ENCODE measurements around the gene DST.

Gene DST

DNA sequence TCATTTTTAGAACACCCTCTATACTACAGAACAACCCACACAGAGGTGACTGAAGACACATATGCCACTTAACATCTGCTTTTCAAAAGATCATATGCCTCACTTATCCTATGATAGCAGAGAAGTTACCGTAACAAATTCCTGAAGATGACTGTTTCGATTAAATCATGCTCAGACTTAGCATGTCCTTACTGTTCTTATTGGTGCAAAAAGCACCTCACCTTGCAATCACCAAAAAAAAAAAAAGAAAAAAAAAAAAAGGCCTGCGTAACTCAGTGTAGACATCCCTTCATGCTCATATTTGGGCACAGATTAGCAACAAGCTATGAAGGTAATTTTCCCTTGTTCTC, 17.7 kb upstream of the DST start:
- Histone ChIP-seq H3K79me2 (ENCODE audit: low read length) (peaks cover 17% of the 10 kb centered on the region), H3K4me2 (ENCODE audit: low read depth, low read length) (peak overlapping the region; percentile 43), H3K9ac (ENCODE audit: low read length) (no peak overlapping the region)

GRCh38 chr6:56659721-56660380, 17.2 kb upstream of the DST start:
- no peak overlapping the region for H2AFZ ChIP-seq (ENCODE audit: low read length)
- TF ChIP-seq EZH2phosphoT487 (IDR thresholded peaks at IDR 0.05; ENCODE audit: low read length) (no peak), EZH2 (optimal IDR thresholded peaks at IDR 0.05; ENCODE audit: low read depth, low read length) (no peak)
- TF ChIP-seq, protein P1, sequence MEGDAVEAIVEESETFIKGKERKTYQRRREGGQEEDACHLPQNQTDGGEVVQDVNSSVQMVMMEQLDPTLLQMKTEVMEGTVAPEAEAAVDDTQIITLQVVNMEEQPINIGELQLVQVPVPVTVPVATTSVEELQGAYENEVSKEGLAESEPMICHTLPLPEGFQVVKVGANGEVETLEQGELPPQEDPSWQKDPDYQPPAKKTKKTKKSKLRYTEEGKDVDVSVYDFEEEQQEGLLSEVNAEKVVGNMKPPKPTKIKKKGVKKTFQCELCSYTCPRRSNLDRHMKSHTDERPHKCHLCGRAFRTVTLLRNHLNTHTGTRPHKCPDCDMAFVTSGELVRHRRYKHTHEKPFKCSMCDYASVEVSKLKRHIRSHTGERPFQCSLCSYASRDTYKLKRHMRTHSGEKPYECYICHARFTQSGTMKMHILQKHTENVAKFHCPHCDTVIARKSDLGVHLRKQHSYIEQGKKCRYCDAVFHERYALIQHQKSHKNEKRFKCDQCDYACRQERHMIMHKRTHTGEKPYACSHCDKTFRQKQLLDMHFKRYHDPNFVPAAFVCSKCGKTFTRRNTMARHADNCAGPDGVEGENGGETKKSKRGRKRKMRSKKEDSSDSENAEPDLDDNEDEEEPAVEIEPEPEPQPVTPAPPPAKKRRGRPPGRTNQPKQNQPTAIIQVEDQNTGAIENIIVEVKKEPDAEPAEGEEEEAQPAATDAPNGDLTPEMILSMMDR (IDR thresholded peaks at IDR 0.05; ENCODE audit: low read length) = no peak
- H3K79me2 ChIP-seq (ENCODE audit: low read length) = peaks cover 17% of the 10 kb centered on the region
- H3K4me1 ChIP-seq (ENCODE audit: low read length) = peaks cover 15% of the 10 kb centered on the region
- no peaks in the 10 kb centered on the region for H3K27me3 ChIP-seq (replicated peaks; ENCODE audit: insufficient read depth, low read length)
- H3K9ac ChIP-seq (ENCODE audit: low read length) = no peak overlapping the region
- peak overlapping the region; percentile 43 for H3K4me2 ChIP-seq (ENCODE audit: low read depth, low read length)
- no peaks in the 10 kb centered on the region for H3K9me2 ChIP-seq (replicated peaks; ENCODE audit: insufficient read depth, low read length)
- peak; percentile 71 for DNase-seq
- no peaks in the 10 kb centered on the region for H3K36me3 ChIP-seq (replicated peaks; ENCODE audit: insufficient read depth, low read length)
- no peaks in the 10 kb centered on the region for H3K9me3 ChIP-seq (replicated peaks; ENCODE audit: insufficient read depth, low read length)
- H4K20me1 ChIP-seq (ENCODE audit: insufficient read depth, low read length) = no peaks in the 10 kb centered on the region
- peak overlapping the region; percentile 46; the same call in 1 of the 2 replicates for H3K27ac ChIP-seq (ENCODE audit: low read length)
- peaks cover 14% of the 10 kb centered on the region for H3F3A ChIP-seq (ENCODE audit: insufficient read depth, low read length)
- no peak overlapping the region for H3K4me3 ChIP-seq (ENCODE audit: low read length)

More for the DNA sequence above, 17.7 kb upstream of the DST start:
- H3K36me3 ChIP-seq (replicated peaks; ENCODE audit: insufficient read depth, low read length) = no peaks in the 10 kb centered on the region
- H4K20me1 ChIP-seq (ENCODE audit: insufficient read depth, low read length) = no peaks in the 10 kb centered on the region
- peaks cover 14% of the 10 kb centered on the region for H3F3A ChIP-seq (ENCODE audit: insufficient read depth, low read length)
- DNase-seq = no peak
- no peak overlapping the region for H2AFZ ChIP-seq (ENCODE audit: low read length)
- no peaks in the 10 kb centered on the region for H3K9me2 ChIP-seq (replicated peaks; ENCODE audit: insufficient read depth, low read length)
- no peaks in the 10 kb centered on the region for H3K27me3 ChIP-seq (replicated peaks; ENCODE audit: insufficient read depth, low read length)
- H3K27ac ChIP-seq (ENCODE audit: low read length) = peak overlapping the region; percentile 46; the same call in 1 of the 2 replicates
- H3K4me3 ChIP-seq (ENCODE audit: low read length) = no peak overlapping the region
- TF ChIP-seq, protein P1 (IDR thresholded peaks at IDR 0.05; ENCODE audit: low read length) = no peak
- TF ChIP-seq EZH2phosphoT487 (IDR thresholded peaks at IDR 0.05; ENCODE audit: low read length) (no peak), EZH2 (optimal IDR thresholded peaks at IDR 0.05; ENCODE audit: low read depth, low read length) (no peak)
- H3K4me1 ChIP-seq (ENCODE audit: low read length) = peaks cover 15% of the 10 kb centered on the region
- H3K9me3 ChIP-seq (replicated peaks; ENCODE audit: insufficient read depth, low read length) = no peaks in the 10 kb centered on the region

DNA sequence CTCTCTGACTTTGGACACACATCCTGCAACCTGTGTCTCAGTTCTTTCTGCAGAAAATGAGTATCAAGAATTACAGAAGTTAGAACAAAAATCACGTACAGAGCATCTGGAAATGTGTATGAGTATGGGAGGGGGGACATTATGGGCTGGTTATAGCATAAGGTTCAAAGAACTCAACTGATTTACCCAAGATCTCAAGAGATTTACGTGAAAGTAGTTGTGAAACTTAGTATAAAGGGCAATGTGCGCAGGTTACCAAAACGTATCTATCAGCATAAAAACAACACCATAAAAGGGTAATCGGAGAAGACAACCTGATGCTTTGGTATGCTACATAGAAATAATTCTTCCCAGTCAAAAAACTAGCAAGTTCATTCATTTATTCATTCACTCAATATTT, 15.6 kb upstream of the DST start:
- Histone ChIP-seq H2AFZ (ENCODE audit: low read length) (no peak overlapping the region), H3K79me2 (ENCODE audit: low read length) (peaks cover 17% of the 10 kb centered on the region), H3K36me3 (replicated peaks; ENCODE audit: insufficient read depth, low read length) (no peaks in the 10 kb centered on the region; the same call in 1 of the 2 replicates), H3K4me1 (ENCODE audit: low read length) (peaks cover 15% of the 10 kb centered on the region), H3K4me2 (ENCODE audit: low read depth, low read length) (no peak overlapping the region), H3K9me3 (replicated peaks; ENCODE audit: insufficient read depth, low read length) (no peaks in the 10 kb centered on the region), H4K20me1 (ENCODE audit: insufficient read depth, low read length) (no peaks in the 10 kb centered on the region), H3K9me2 (replicated peaks; ENCODE audit: insufficient read depth, low read length) (no peaks in the 10 kb centered on the region), H3K4me3 (ENCODE audit: low read length) (no peak overlapping the region), H3K9ac (ENCODE audit: low read length) (no peak overlapping the region), H3K27me3 (replicated peaks; ENCODE audit: insufficient read depth, low read length) (no peaks in the 10 kb centered on the region), H3F3A (ENCODE audit: insufficient read depth, low read length) (peaks cover 14% of the 10 kb centered on the region), H3K27ac (ENCODE audit: low read length) (no peak overlapping the region)
- DNase-seq = no peak
- no peak for TF ChIP-seq EZH2phosphoT487 (IDR thresholded peaks at IDR 0.05; ENCODE audit: low read length)

- DNase-seq = no peak
- Histone ChIP-seq H3K36me3 (replicated peaks; ENCODE audit: insufficient read depth, low read length) (no peaks in the 10 kb centered on the region; the same call in 1 of the 2 replicates), H3K4me2 (ENCODE audit: low read depth, low read length) (no peak overlapping the region), H4K20me1 (ENCODE audit: insufficient read depth, low read length) (no peaks in the 10 kb centered on the region), H3K4me1 (ENCODE audit: low read length) (peaks cover 15% of the 10 kb centered on the region), H3K27ac (ENCODE audit: low read length) (no peak overlapping the region), H3K9ac (ENCODE audit: low read length) (no peak overlapping the region), H3K27me3 (replicated peaks; ENCODE audit: insufficient read depth, low read length) (no peaks in the 10 kb centered on the region), H3K79me2 (ENCODE audit: low read length) (peaks cover 17% of the 10 kb centered on the region), H3K9me2 (replicated peaks; ENCODE audit: insufficient read depth, low read length) (no peaks in the 10 kb centered on the region), H3F3A (ENCODE audit: insufficient read depth, low read length) (peaks cover 14% of the 10 kb centered on the region), H2AFZ (ENCODE audit: low read length) (no peak overlapping the region), H3K4me3 (ENCODE audit: low read length) (no peak overlapping the region), H3K9me3 (replicated peaks; ENCODE audit: insufficient read depth, low read length) (no peaks in the 10 kb centered on the region)
- TF ChIP-seq EZH2phosphoT487 (IDR thresholded peaks at IDR 0.05; ENCODE audit: low read length) = no peak
- TF ChIP-seq EZH2 (optimal IDR thresholded peaks at IDR 0.05; ENCODE audit: low read depth, low read length) = no peak
- TF ChIP-seq, protein P1 (IDR thresholded peaks at IDR 0.05; ENCODE audit: low read length) = no peak
Measured at GRCh38 chr6:56657354-56657753, 14.7 kb upstream of the DST start.
